ENCODE data around the gene PTGER4.
"Not testable (repeated sequence)": the region's sequence is repeated elsewhere in the genome, so short reads cannot be mapped to it uniquely, and the experiment has no call there.

The PTGER4 gene

DNA sequence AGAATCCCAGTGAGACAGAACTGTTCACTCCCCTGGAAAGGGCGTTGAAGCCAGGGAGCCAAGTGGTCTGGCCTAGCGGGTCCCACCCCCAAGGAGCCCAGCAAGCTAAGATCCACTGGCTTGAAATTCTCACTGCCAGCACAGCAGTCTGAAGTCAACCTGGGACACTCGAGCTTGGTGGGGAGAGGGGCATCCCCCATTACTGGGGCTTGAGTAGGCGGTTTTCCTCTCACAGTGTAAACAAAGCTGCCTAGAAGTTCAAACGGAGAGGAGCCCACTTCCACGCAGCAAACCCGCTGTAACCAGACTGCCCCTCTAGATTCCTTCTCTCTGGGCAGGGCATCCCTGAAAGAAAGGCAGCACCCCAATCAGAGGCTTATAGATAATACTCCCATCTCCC lies 45.1 kb upstream of the PTGER4 start:
- Histone ChIP-seq H2AK5ac (ENCODE audit: low read depth, low read length) (no peak overlapping the region), H2BK12ac (ENCODE audit: low read length) (no peak overlapping the region), H4K8ac (ENCODE audit: low read depth, low read length) (no peak overlapping the region), H3K23ac (ENCODE audit: low read depth, low read length, poor library complexity) (no peak overlapping the region), H3K9me3 (replicated peaks in 1 of 2; ENCODE audit: control insufficient read depth in 2 of 2, insufficient read depth in 1 of 2, low read depth in 1 of 2, low read length in 2 of 2) (no peaks in the 10 kb centered on the region), H3K4ac (ENCODE audit: low read length) (no peak overlapping the region), H2AFZ (ENCODE audit: low read length) (no peak overlapping the region), H3K4me3 (ENCODE audit: low read length in 2 of 2) (no peak overlapping the region), H3K27ac (replicated peaks; ENCODE audit: low read length) (no peak overlapping the region), H3K36me3 (replicated peaks in 1 of 2; ENCODE audit: control insufficient read depth in 2 of 2, insufficient read depth in 2 of 2, low read length in 2 of 2) (no peaks in the 10 kb centered on the region), H3K18ac (ENCODE audit: low read length) (no peak overlapping the region), H3K27me3 (ENCODE audit: control insufficient read depth in 3 of 3, insufficient read depth in 3 of 3, low read depth in 1 of 3, low read length in 3 of 3) (no peaks in the 10 kb centered on the region), H4K91ac (ENCODE audit: low read depth, low read length, poor library complexity) (no peak overlapping the region), H2BK15ac (ENCODE audit: low read length) (no peak overlapping the region), H3K4me2 (ENCODE audit: insufficient read depth, low read length, poor library complexity, severe bottlenecking) (peak overlapping the region; percentile 2), H3K79me1 (ENCODE audit: low read depth, low read length) (no peaks in the 10 kb centered on the region), H3K9ac (ENCODE audit: low read depth, low read length, poor library complexity) (no peak overlapping the region), H2BK5ac (ENCODE audit: low read length) (no peak overlapping the region), H2BK120ac (ENCODE audit: low read depth, low read length) (no peak overlapping the region), H3K4me1 (ENCODE audit: control insufficient read depth in 2 of 2, insufficient read depth in 1 of 2, low read depth in 1 of 2, low read length in 2 of 2) (no peaks in the 10 kb centered on the region), H3K14ac (ENCODE audit: low read length) (no peak overlapping the region)
- WGBS, 2 donors (ENCODE audit: extremely low coverage in 2 of 2, insufficient read length in 2 of 2, insufficient replicate concordance in 1 of 2): no CpG with 5 or more reads among the region's 7 CpGs
- DNase-seq (ENCODE audit: low spot score): no peak

GRCh38 chr5:40639531-40639930 lies 40.2 kb upstream of the PTGER4 start:
- H3K4me1 ChIP-seq (ENCODE audit: control insufficient read depth in 2 of 2, insufficient read depth in 1 of 2, low read depth in 1 of 2, low read length in 2 of 2); H2BK5ac ChIP-seq (ENCODE audit: low read length); DNase-seq (ENCODE audit: low spot score); H3K18ac ChIP-seq (ENCODE audit: low read length); H4K8ac ChIP-seq (ENCODE audit: low read depth, low read length); H3K4me2 ChIP-seq (ENCODE audit: insufficient read depth, low read length, poor library complexity, severe bottlenecking); H3K9me3 ChIP-seq (replicated peaks in 1 of 2; ENCODE audit: control insufficient read depth in 2 of 2, insufficient read depth in 1 of 2, low read depth in 1 of 2, low read length in 2 of 2); H3K27me3 ChIP-seq (ENCODE audit: control insufficient read depth in 3 of 3, insufficient read depth in 3 of 3, low read depth in 1 of 3, low read length in 3 of 3); H2BK12ac ChIP-seq (ENCODE audit: low read length); H2AK5ac ChIP-seq (ENCODE audit: low read depth, low read length); H3K27ac ChIP-seq (replicated peaks; ENCODE audit: low read length); H3K4ac ChIP-seq (ENCODE audit: low read length); H3K36me3 ChIP-seq (replicated peaks in 1 of 2; ENCODE audit: control insufficient read depth in 2 of 2, insufficient read depth in 2 of 2, low read length in 2 of 2); H2BK15ac ChIP-seq (ENCODE audit: low read length); H3K14ac ChIP-seq (ENCODE audit: low read length); H3K23ac ChIP-seq (ENCODE audit: low read depth, low read length, poor library complexity); H3K9ac ChIP-seq (ENCODE audit: low read depth, low read length, poor library complexity); H2BK120ac ChIP-seq (ENCODE audit: low read depth, low read length); H2AFZ ChIP-seq (ENCODE audit: low read length); H4K91ac ChIP-seq (ENCODE audit: low read depth, low read length, poor library complexity); H3K4me3 ChIP-seq (ENCODE audit: low read length in 2 of 2); H3K79me1 ChIP-seq (ENCODE audit: low read depth, low read length): not testable (repeated sequence)
- WGBS, 2 donors (ENCODE audit: extremely low coverage in 2 of 2, insufficient read length in 2 of 2, insufficient replicate concordance in 1 of 2): no CpG with 5 or more reads among the region's 1 CpG

DNA sequence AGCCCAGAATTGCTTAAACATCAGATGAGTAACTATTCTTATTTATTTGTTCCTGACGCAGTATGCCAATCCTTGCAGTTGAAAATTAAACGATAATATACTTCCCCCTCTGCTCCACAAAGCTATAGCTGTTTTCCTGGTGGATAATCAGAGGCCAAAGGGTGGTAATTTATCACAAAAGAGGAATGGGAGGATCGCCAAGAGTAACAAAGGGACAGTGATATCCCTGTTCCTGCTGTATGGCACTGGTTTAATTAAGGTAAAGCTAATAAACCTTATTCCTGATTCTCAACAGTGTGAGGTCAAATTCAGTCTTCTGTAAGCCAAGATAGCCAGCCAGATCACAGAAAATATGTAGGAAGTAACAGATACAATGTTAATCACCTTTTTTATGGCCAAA lies 33.4 kb upstream of the PTGER4 start:
- no peaks in the 10 kb centered on the region for H3K9me3 ChIP-seq (replicated peaks in 1 of 2; ENCODE audit: control insufficient read depth in 2 of 2, insufficient read depth in 1 of 2, low read depth in 1 of 2, low read length in 2 of 2)

GRCh38 chr5:40648150-40648549 lies 31.6 kb upstream of the PTGER4 start:
- H2BK12ac ChIP-seq (ENCODE audit: low read length): no peak overlapping the region
- H2BK120ac ChIP-seq (ENCODE audit: low read depth, low read length): no peak overlapping the region
- H3K9ac ChIP-seq (ENCODE audit: low read depth, low read length, poor library complexity): no peak overlapping the region
- no peak overlapping the region for H2AK5ac ChIP-seq (ENCODE audit: low read depth, low read length)
- no peak overlapping the region for H2BK5ac ChIP-seq (ENCODE audit: low read length)
- peaks cover 0 to 2% of the 10 kb centered on the region in 2 donors for H3K4me1 ChIP-seq (ENCODE audit: control insufficient read depth in 2 of 2, insufficient read depth in 1 of 2, low read depth in 1 of 2, low read length in 2 of 2)
- H2BK15ac ChIP-seq (ENCODE audit: low read length): no peak overlapping the region
- DNase-seq (ENCODE audit: low spot score): no peak
- H3K79me1 ChIP-seq (ENCODE audit: low read depth, low read length): no peaks in the 10 kb centered on the region
- no peak overlapping the region for H2AFZ ChIP-seq (ENCODE audit: low read length)
- no peak overlapping the region for H3K4ac ChIP-seq (ENCODE audit: low read length)
- H4K8ac ChIP-seq (ENCODE audit: low read depth, low read length): no peak overlapping the region
- no peak overlapping the region for H4K91ac ChIP-seq (ENCODE audit: low read depth, low read length, poor library complexity)
- H3K14ac ChIP-seq (ENCODE audit: low read length): no peak overlapping the region
- no peaks in the 10 kb centered on the region for H3K27me3 ChIP-seq (ENCODE audit: control insufficient read depth in 3 of 3, insufficient read depth in 3 of 3, low read depth in 1 of 3, low read length in 3 of 3)
- no peaks in the 10 kb centered on the region for H3K36me3 ChIP-seq (replicated peaks in 1 of 2; ENCODE audit: control insufficient read depth in 2 of 2, insufficient read depth in 2 of 2, low read length in 2 of 2)
- H3K4me3 ChIP-seq (ENCODE audit: low read length in 2 of 2): no peak overlapping the region
- H3K9me3 ChIP-seq (replicated peaks in 1 of 2; ENCODE audit: control insufficient read depth in 2 of 2, insufficient read depth in 1 of 2, low read depth in 1 of 2, low read length in 2 of 2): no peaks in the 10 kb centered on the region
- H3K27ac ChIP-seq (replicated peaks; ENCODE audit: low read length): no peak overlapping the region
- no peak overlapping the region for H3K4me2 ChIP-seq (ENCODE audit: insufficient read depth, low read length, poor library complexity, severe bottlenecking)
- H3K18ac ChIP-seq (ENCODE audit: low read length): no peak overlapping the region
- no CpG with 5 or more reads among the region's 1 CpG for WGBS, 2 donors (ENCODE audit: extremely low coverage in 2 of 2, insufficient read length in 2 of 2, insufficient replicate concordance in 1 of 2)
- no peak overlapping the region for H3K23ac ChIP-seq (ENCODE audit: low read depth, low read length, poor library complexity)

More for the DNA sequence above, 33.4 kb upstream of the PTGER4 start:
- Histone ChIP-seq H2BK12ac (ENCODE audit: low read length) (no peak overlapping the region), H3K18ac (ENCODE audit: low read length) (no peak overlapping the region), H4K8ac (ENCODE audit: low read depth, low read length) (no peak overlapping the region), H4K91ac (ENCODE audit: low read depth, low read length, poor library complexity) (no peak overlapping the region), H3K9ac (ENCODE audit: low read depth, low read length, poor library complexity) (no peak overlapping the region), H2AFZ (ENCODE audit: low read length) (no peak overlapping the region), H2BK5ac (ENCODE audit: low read length) (no peak overlapping the region), H3K4me3 (ENCODE audit: low read length in 2 of 2) (no peak overlapping the region), H3K27ac (replicated peaks; ENCODE audit: low read length) (no peak overlapping the region), H3K36me3 (replicated peaks in 1 of 2; ENCODE audit: control insufficient read depth in 2 of 2, insufficient read depth in 2 of 2, low read length in 2 of 2) (no peaks in the 10 kb centered on the region), H3K14ac (ENCODE audit: low read length) (no peak overlapping the region), H3K4ac (ENCODE audit: low read length) (no peak overlapping the region), H2BK120ac (ENCODE audit: low read depth, low read length) (no peak overlapping the region), H2AK5ac (ENCODE audit: low read depth, low read length) (no peak overlapping the region), H3K4me1 (ENCODE audit: control insufficient read depth in 2 of 2, insufficient read depth in 1 of 2, low read depth in 1 of 2, low read length in 2 of 2) (peaks cover 0 to 2% of the 10 kb centered on the region in 2 donors), H2BK15ac (ENCODE audit: low read length) (no peak overlapping the region), H3K79me1 (ENCODE audit: low read depth, low read length) (no peaks in the 10 kb centered on the region), H3K23ac (ENCODE audit: low read depth, low read length, poor library complexity) (no peak overlapping the region), H3K4me2 (ENCODE audit: insufficient read depth, low read length, poor library complexity, severe bottlenecking) (no peak overlapping the region), H3K27me3 (ENCODE audit: control insufficient read depth in 3 of 3, insufficient read depth in 3 of 3, low read depth in 1 of 3, low read length in 3 of 3) (no peaks in the 10 kb centered on the region)
- DNase-seq (ENCODE audit: low spot score): no peak
- no CpG with 5 or more reads among the region's 3 CpGs for WGBS, 2 donors (ENCODE audit: extremely low coverage in 2 of 2, insufficient read length in 2 of 2, insufficient replicate concordance in 1 of 2)
